Thoracic aorta (tissue), 2 donors: ENCODE results near the gene SLC5A10. TPM values are rescaled to one million over a fixed set of nuclear protein-coding genes. Genes with fewer than 3 reads are reported as not detected.

Experiments used
- ATAC-seq: fragments of 150-250 bp; one replicate; pipeline ENCODE4 v1.8.0; 2017; ENCODE audit warnings: low read depth; ENCODE audit not compliant: insufficient number of reproducible peaks, low FRiP score
- DNase-seq: peaks from one replicate; pipeline ENCODE4 v3.0.0-alpha.2; 2020; ENCODE audit warnings: low spot score
- H3K27ac ChIP-seq, 2 donors: fragments of 200-600 bp; sonication (generic); 1 replicate in 1 of 2; 2 replicates in 1 of 2; pipeline ENCODE4 v1.5.1; 2016; ENCODE audit warnings: mild to moderate bottlenecking in 2 of 2, moderate library complexity in 2 of 2
- H3K27me3 ChIP-seq: fragments of 200-600 bp; sonication (generic); replicated peaks from 2 replicates; pipeline ENCODE4 v1.6.0; 2016; ENCODE audit warnings: mild to moderate bottlenecking; ENCODE audit not compliant: insufficient read depth
- H3K36me3 ChIP-seq: fragments of 200-600 bp; sonication (generic); one replicate; pipeline ENCODE4 v1.5.1; 2016
- H3K4me1 ChIP-seq, 2 donors: fragments of 200-600 bp; sonication (generic); 1 replicate in 1 of 2; 2 replicates in 1 of 2; pipeline versions ENCODE4 v1.5.1 to v1.6.0; 2016; ENCODE audit warnings: low read depth in 2 of 2, mild to moderate bottlenecking in 1 of 2; ENCODE audit not compliant: control insufficient read depth in 1 of 2
- H3K4me3 ChIP-seq: fragments of 200-600 bp; sonication (generic); 2 replicates; pipeline ENCODE4 v1.5.1; 2016; ENCODE audit warnings: mild to moderate bottlenecking
- H3K9me3 ChIP-seq: fragments of 200-600 bp; sonication (generic); 2 replicates; pipeline ENCODE4 v1.5.1; 2016
- total RNA-seq, 2 donors: library from RNA; depleted of rRNA; stranded (reverse); fragments of >200 nt; gene quantifications; one replicate each; pipeline versions ENCODE4 v1.1.0 to v1.2.3, GENCODE V29; 2016
- TF ChIP-seq, protein P1 (sequence below): fragments of 200-600 bp; sonication (generic); IDR thresholded peaks from one replicate; pipeline ENCODE4 v1.5.1; 2019; ENCODE audit warnings: antibody characterized with exemption

Gene SLC5A10
- total RNA-seq: not detected

DNA sequence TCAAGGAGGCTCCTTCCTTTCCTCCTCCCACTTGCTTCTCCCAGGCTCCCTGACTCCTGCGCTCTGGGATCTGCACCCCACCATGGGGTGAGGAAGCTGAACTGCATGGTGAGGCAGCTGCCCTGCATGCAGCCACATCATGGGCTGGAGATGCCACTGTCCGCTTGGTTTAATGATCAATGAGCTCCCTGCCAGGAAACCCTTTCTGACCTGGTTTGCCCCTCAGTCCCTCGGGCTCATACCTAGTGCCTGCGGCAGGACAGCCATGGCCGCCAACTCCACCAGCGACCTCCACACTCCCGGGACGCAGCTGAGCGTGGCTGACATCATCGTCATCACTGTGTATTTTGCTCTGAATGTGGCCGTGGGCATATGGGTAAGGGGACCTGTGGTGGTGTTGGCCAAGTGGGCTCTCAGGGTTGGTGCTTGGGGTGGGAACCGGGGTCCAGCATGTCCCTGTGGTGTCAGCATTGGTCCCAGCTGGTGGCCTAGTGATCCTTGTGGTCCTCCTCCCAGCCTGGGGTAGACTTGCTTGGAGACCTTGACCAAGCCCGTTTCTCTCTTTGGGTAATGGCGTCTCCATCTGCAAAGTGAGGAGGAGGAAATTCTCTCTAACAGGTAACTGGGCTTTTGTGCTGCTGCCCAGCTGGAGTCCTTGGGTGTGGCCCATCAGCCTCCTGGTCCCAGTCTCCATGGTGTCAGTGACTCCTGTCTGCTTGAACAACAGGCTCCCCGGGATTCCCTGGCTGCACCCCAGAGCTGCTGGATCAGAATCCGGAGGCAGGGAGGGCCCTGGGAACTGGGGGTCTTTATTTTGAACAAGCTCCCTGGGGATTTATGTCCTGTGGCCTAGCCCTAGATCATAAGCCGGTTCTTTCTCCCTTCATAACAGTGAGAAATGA, at the start of gene SLC5A10:
SLC5A10 (plus strand) TSS at position 225 of the 902 bp plus-strand sequence; CDS start at position 266, 41 bp downstream.
- no peak within 1 kb of the TSS for H3K4me3 ChIP-seq
- TF ChIP-seq, protein P1, sequence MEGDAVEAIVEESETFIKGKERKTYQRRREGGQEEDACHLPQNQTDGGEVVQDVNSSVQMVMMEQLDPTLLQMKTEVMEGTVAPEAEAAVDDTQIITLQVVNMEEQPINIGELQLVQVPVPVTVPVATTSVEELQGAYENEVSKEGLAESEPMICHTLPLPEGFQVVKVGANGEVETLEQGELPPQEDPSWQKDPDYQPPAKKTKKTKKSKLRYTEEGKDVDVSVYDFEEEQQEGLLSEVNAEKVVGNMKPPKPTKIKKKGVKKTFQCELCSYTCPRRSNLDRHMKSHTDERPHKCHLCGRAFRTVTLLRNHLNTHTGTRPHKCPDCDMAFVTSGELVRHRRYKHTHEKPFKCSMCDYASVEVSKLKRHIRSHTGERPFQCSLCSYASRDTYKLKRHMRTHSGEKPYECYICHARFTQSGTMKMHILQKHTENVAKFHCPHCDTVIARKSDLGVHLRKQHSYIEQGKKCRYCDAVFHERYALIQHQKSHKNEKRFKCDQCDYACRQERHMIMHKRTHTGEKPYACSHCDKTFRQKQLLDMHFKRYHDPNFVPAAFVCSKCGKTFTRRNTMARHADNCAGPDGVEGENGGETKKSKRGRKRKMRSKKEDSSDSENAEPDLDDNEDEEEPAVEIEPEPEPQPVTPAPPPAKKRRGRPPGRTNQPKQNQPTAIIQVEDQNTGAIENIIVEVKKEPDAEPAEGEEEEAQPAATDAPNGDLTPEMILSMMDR: no peak
- H3K36me3 ChIP-seq: no peaks in the 10 kb centered on the region
- H3K4me1 ChIP-seq: no peaks in the 10 kb centered on the region
- H3K27me3 ChIP-seq: no peaks in the 10 kb centered on the region
- DNase-seq (no peak), ATAC-seq (no peak)
- no peak within 1 kb of the TSS for H3K27ac ChIP-seq
- H3K9me3 ChIP-seq: no peaks in the 10 kb centered on the region

DNA sequence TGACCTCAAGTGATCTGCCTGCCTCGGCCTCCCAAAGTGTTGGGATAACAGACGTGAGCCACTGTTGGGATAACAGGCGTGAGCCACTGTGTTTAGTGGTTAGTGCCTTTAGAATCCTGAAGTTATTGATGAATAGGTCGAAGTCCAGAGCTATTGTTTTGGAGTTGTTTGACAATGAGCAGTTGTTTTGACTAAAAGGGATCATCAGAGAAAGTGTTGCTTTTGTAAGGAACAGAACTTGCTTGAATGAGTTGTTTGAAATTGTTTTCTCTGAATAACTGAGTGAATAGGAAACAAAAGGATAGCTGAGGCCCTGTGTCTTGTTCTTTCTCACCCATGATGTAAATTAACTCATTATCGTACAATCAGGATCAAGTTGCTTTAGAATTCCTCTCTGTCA, 47.5 kb upstream of the SLC5A10 start:
- Histone ChIP-seq H3K27ac (no peak overlapping the region), H3K36me3 (peaks cover 10% of the 10 kb centered on the region), H3K27me3 (no peaks in the 10 kb centered on the region), H3K4me1 (no peaks in the 10 kb centered on the region), H3K9me3 (no peaks in the 10 kb centered on the region), H3K4me3 (no peak overlapping the region)
- TF ChIP-seq, protein P1: no peak
- ATAC-seq (no peak), DNase-seq (no peak)

DNA sequence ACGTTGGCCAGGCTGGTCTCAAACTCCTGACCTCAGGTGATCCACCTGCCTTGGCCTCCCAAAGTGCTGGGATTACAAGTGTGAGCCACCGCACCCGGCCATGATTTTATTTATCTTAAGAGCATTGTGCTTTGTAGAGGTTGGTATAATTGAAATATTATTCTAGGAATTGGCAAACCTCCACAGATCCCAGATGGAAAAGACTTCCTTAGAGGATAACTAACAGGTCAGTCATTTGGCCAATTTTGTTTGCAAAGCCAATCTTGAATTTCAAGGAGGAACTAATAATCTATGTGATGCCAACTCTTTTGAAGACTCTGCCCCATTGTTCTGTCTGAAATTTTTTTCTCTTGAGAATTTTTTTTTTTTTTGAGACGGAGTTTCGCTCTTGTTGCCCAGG, 46.7 kb upstream of the SLC5A10 start:
- no peak overlapping the region for H3K27ac ChIP-seq
- H3K4me3 ChIP-seq: no peak overlapping the region
- H3K4me1 ChIP-seq: no peaks in the 10 kb centered on the region
- H3K36me3 ChIP-seq: peaks cover 10% of the 10 kb centered on the region
- TF ChIP-seq, protein P1: no peak
- no peak for ATAC-seq
- H3K27me3 ChIP-seq: no peaks in the 10 kb centered on the region
- DNase-seq: no peak
- H3K9me3 ChIP-seq: no peaks in the 10 kb centered on the region

DNA sequence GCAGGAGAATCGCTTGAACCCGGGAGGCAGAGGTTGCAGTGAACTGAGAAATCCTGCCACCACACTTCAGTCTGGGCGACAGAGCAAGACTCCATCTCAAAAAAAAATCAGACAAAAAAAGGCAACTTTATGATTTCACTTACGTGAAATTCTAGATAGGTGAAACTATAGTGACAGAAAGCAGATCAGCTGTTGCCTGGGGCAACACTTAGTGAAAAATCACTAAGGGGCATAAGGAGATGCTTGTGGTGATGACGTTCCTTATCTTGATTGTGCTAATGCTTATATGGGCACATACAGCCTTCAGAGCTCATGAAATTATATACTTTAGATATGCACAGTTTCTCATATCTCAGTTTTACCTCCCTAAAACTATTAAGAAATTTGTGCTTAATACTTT, 41.6 kb upstream of the SLC5A10 start:
- H3K36me3 ChIP-seq: peaks cover 14% of the 10 kb centered on the region
- H3K27me3 ChIP-seq: no peaks in the 10 kb centered on the region
- ATAC-seq (no peak), DNase-seq (no peak)
- H3K4me3 ChIP-seq: no peak overlapping the region
- H3K9me3 ChIP-seq: no peaks in the 10 kb centered on the region
- TF ChIP-seq, protein P1: no peak
- no peaks in the 10 kb centered on the region for H3K4me1 ChIP-seq
- no peak overlapping the region for H3K27ac ChIP-seq

DNA sequence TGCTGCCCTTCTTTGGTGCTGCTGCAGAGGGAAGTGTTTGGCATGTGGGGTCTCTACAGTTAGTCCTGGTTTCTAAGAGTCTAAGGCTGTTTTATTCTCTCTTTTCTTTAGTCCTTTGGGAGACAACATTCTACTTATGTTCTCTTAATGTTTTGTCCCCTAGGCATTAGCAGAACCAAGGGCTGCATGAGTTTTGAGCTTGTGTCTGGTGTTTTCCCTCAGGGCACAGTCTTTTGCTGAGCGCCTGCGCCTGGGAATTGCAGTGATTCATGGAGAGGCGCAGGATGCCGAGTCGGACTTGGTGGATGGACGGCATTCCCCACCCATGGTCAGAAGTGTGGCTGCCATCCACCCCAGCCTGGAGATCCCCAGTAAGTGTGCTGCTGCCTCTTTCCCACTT, 41.1 kb upstream of the SLC5A10 start:
- H3K36me3 ChIP-seq: peaks cover 19% of the 10 kb centered on the region
- no peaks in the 10 kb centered on the region for H3K27me3 ChIP-seq
- DNase-seq (no peak), ATAC-seq (no peak)
- H3K4me1 ChIP-seq: no peaks in the 10 kb centered on the region
- H3K9me3 ChIP-seq: no peaks in the 10 kb centered on the region
- H3K27ac ChIP-seq: no peak overlapping the region
- no peak overlapping the region for H3K4me3 ChIP-seq
- TF ChIP-seq, protein P1: no peak
